Endothelial cell of umbilical vein (primary cell): Measurements from ENCODE around the gene VGLL4. TPM values are rescaled to one million over a fixed set of nuclear protein-coding genes. Genes with fewer than 3 reads are reported as not detected.

Source experiments
- BruUV-seq: library from RNA; stranded (reverse); fragments of 400-500 nt; replicated peaks from 2 replicates; lab custom pipeline; 2021; lab: Mats Ljungman, UMichigan
- CTCF ChIA-PET: fragments of 300-600, 350-600 bp; sonication (Branson Sonifier 250); formaldehyde crosslinking; loops from one replicate; lab custom pipeline; 2021; ENCODE audit warnings: antibody characterized with exemption, inconsistent platforms; lab: Charles Lee
- POLR2A ChIA-PET: fragments of 300-600, 350-600 bp; sonication (Branson Sonifier 250); formaldehyde crosslinking; loops from one replicate; lab custom pipeline; 2021; ENCODE audit warnings: antibody characterized with exemption, inconsistent platforms; lab: Charles Lee
- DNase-seq: peaks from one replicate; pipeline ENCODE4 v3.0.0-alpha.2; 2011; ENCODE audit warnings: low read depth, low spot score
- FAIRE-seq: peaks from 2 replicates; lab custom pipeline; 2011; peaks lifted over from hg19 to GRCh38; lab: Jason Lieb, UNC
- H2AFZ ChIP-seq: 2 replicates; pipeline ENCODE4 v1.6.0; 2012; ENCODE audit warnings: low read depth, low read length, control low read depth, inconsistent platforms
- H3K27ac ChIP-seq: 2 replicates; pipeline ENCODE4 v1.5.1; 2011; ENCODE audit warnings: low read depth, mild to moderate bottlenecking, control low read depth, low read length, moderate library complexity; ENCODE audit not compliant: insufficient read depth
- H3K27me3 ChIP-seq, 2 experiments: 2 replicates each; pipeline versions ENCODE4 v1.6.0 to v1.6.1; 2011; ENCODE audit warnings: low read length in 2 of 2, mixed read lengths in 1 of 2; ENCODE audit not compliant: control insufficient read depth in 2 of 2, insufficient read depth in 2 of 2
- H3K36me3 ChIP-seq, 2 experiments: 2 replicates in 1 of 2; 3 replicates in 1 of 2; pipeline ENCODE4 v1.5.1; 2011; ENCODE audit warnings: low read length in 2 of 2, mild to moderate bottlenecking in 1 of 2, moderate library complexity in 1 of 2; ENCODE audit not compliant: control insufficient read depth in 2 of 2, insufficient read depth in 2 of 2; ENCODE audit errors: extremely low read depth in 1 of 2
- H3K4me1 ChIP-seq: 3 replicates; pipeline ENCODE4 v1.5.1; 2011; ENCODE audit warnings: mild to moderate bottlenecking, low read length; ENCODE audit not compliant: control insufficient read depth, insufficient read depth; ENCODE audit errors: extremely low read depth
- H3K4me2 ChIP-seq: 2 replicates; pipeline ENCODE4 v1.6.1; 2011; ENCODE audit warnings: low read length, control low read depth, mixed read lengths; ENCODE audit not compliant: insufficient read depth
- H3K4me3 ChIP-seq, 3 experiments: fragments of 200-600 bp in 1 of 3; sonication (generic), shearing (Covaris generic) in 1 of 3; replicated peaks in 1 of 3; 2 replicates each; pipeline ENCODE4 v1.5.1; 2011 to 2016; ENCODE audit warnings: control low read depth in 3 of 3, low read length in 3 of 3, mild to moderate bottlenecking in 2 of 3, inconsistent platforms in 1 of 3, low read depth in 1 of 3, moderate library complexity in 1 of 3; ENCODE audit not compliant: insufficient read depth in 1 of 3
- H3K79me2 ChIP-seq: 2 replicates; pipeline ENCODE4 v1.6.0; 2012; ENCODE audit warnings: low read length, inconsistent platforms; ENCODE audit not compliant: control insufficient read depth, insufficient read depth
- H3K9ac ChIP-seq: replicated peaks from 2 replicates; pipeline ENCODE3; 2011; ENCODE audit warnings: low read length, control low read depth; ENCODE audit not compliant: insufficient read depth; ENCODE audit errors: extremely low read depth
- H3K9me1 ChIP-seq: replicated peaks from 3 replicates; pipeline ENCODE4 v1.6.0; 2011; ENCODE audit warnings: mild to moderate bottlenecking, low read length; ENCODE audit not compliant: control insufficient read depth, insufficient read depth; ENCODE audit errors: extremely low read depth
- H3K9me3 ChIP-seq: replicated peaks from 2 replicates; pipeline ENCODE4 v1.5.1; 2012; ENCODE audit warnings: low read length, inconsistent platforms; ENCODE audit not compliant: control insufficient read depth, insufficient read depth
- H4K20me1 ChIP-seq: replicated peaks from 2 replicates; pipeline ENCODE3; 2011; ENCODE audit warnings: mild to moderate bottlenecking, low read length; ENCODE audit not compliant: control insufficient read depth, insufficient read depth; ENCODE audit errors: extremely low read depth
- CTCF ChIP-seq, 2 donors: IDR thresholded peaks; 1 replicate in 1 of 2; 2 replicates in 1 of 2; pipeline ENCODE4 v1.5.1; 2011; ENCODE audit warnings: low read length in 2 of 2, mild to moderate bottlenecking in 2 of 2, moderate library complexity in 2 of 2, control low read depth in 1 of 2, inconsistent platforms in 1 of 2, low read depth in 1 of 2; ENCODE audit not compliant: insufficient read depth in 1 of 2; ENCODE audit errors: extremely low read depth in 1 of 2
- FOS ChIP-seq: IDR thresholded peaks from 2 replicates; pipeline ENCODE4 v1.6.1; 2011; ENCODE audit warnings: mild to moderate bottlenecking, low read length, moderate library complexity, borderline replicate concordance; ENCODE audit not compliant: insufficient read depth
- GATA2 ChIP-seq: IDR thresholded peaks from 2 replicates; pipeline ENCODE4 v1.7.0; 2011; ENCODE audit warnings: low read depth, mild to moderate bottlenecking, moderate library complexity, mixed read lengths, low read length; ENCODE audit not compliant: insufficient read length, insufficient read depth
- JUN ChIP-seq: IDR thresholded peaks from 2 replicates; pipeline ENCODE4 v1.6.1; 2011; ENCODE audit warnings: borderline replicate concordance, low read depth; ENCODE audit not compliant: insufficient read length, insufficient read depth
- MAX ChIP-seq: IDR thresholded peaks from 2 replicates; pipeline ENCODE4 v1.6.1; 2011; ENCODE audit not compliant: insufficient read depth, insufficient read length
- MYC ChIP-seq: IDR thresholded peaks from one replicate; pipeline ENCODE4 v1.6.1; 2011; ENCODE audit warnings: mild to moderate bottlenecking, low read depth, low read length
- POLR2A ChIP-seq: IDR thresholded peaks from 2 replicates; pipeline ENCODE4 v1.6.1; 2012; ENCODE audit warnings: low read depth, mild to moderate bottlenecking, control low read depth, low read length
- POLR2AphosphoS5 ChIP-seq: IDR thresholded peaks from 2 replicates; pipeline ENCODE4 v1.6.1; 2012; ENCODE audit warnings: low read depth, mild to moderate bottlenecking, control low read depth, low read length, moderate library complexity; ENCODE audit not compliant: insufficient read depth
- dilution Hi-C: fragments of 300-500 bp; cut with MboI; formaldehyde crosslinking; loops from one replicate; pipeline ENCODE4 v1.15.0; 2019; ENCODE audit warnings: low sequenced_read_pairs; ENCODE audit not compliant: extremely low pct_ligation_motif_present
- intact Hi-C: fragments of 100-400 bp; cut with micrococcal nuclease; formaldehyde crosslinking; loops from one replicate; pipeline ENCODE4 v1.10.0; 2022
- polyA plus RNA-seq, 4 experiments: library from polyadenylated mRNA; depleted of rRNA in 3 of 4; stranded (reverse) in 3 of 4; unstranded in 1 of 4; fragments of >200 nt; gene quantifications; 2 replicates each; pipeline versions ENCODE4 v1.2.1 to v1.2.3, GENCODE V29; 2011 to 2012; ENCODE audit warnings: missing spikeins in 1 of 4
- total RNA-seq: library from RNA; stranded (reverse); gene quantifications from 2 replicates; pipeline ENCODE4 v1.2.3, GENCODE V29; 2021

The VGLL4 gene
- total and polyA plus RNA-seq, 2 donors (not counting 3 experiments of a cell fraction or from before 2014, with no cell fraction given), result 67.0 to 78.9 TPM

- H4K20me1 ChIP-seq, result peaks cover 22% of the 10 kb centered on the region
- no peaks in the 10 kb centered on the region for H3K27me3 ChIP-seq
- no peaks in the 10 kb centered on the region for H3K36me3 ChIP-seq
- H3K9ac ChIP-seq, result no peak overlapping the region
- no peak overlapping the region for H3K4me2 ChIP-seq
- no peak overlapping the region for H3K27ac ChIP-seq
- no peak for DNase-seq
- no peak for TF ChIP-seq GATA2
- no peak for TF ChIP-seq CTCF (IDR thresholded peaks at IDR 0.05; ENCODE audit: extremely low read depth in 1 of 2, insufficient read depth in 1 of 2, low read depth in 1 of 2, low read length in 2 of 2)
- TF ChIP-seq POLR2A, result no peak
- no peak for TF ChIP-seq JUN
- TF ChIP-seq MYC, result no peak
- no peak for TF ChIP-seq MAX
- TF ChIP-seq FOS, result no peak
- no peak for TF ChIP-seq POLR2AphosphoS5
- dilution Hi-C loops, result no loop called here
- BruUV-seq, result no TSS peak
- ChIA-PET CTCF (interaction anchor here (1.3 to 5.0 kb wide), 6 partner anchors 9 to 31 kb away, joined by 3 to 20 read pairs (median 4); no protein-coding TSS in a partner anchor), POLR2A (interaction anchor here (1.1 kb wide), 1 partner anchor 20 kb away, joined by 3 read pairs; no protein-coding TSS in a partner anchor)
- no peak overlapping the region for H3K4me3 ChIP-seq
- FAIRE-seq, result no peak
- intact Hi-C loops, result no loop called here
- no peak overlapping the region for H2AFZ ChIP-seq
- no peaks in the 10 kb centered on the region for H3K9me3 ChIP-seq
- no peaks in the 10 kb centered on the region for H3K9me1 ChIP-seq
- peaks cover 32% of the 10 kb centered on the region for H3K4me1 ChIP-seq
- peaks cover 99% of the 10 kb centered on the region for H3K79me2 ChIP-seq
These were observed 23.6 kb downstream of the VGLL4 start for GRCh38 chr3:11619946-11620652.
